Measurements from ENCODE around the gene MMP11.

GRCh38 chr22:23806837-23807236, 34.2 kb downstream of the MMP11 start:
- TF ChIP-seq CTCF (IDR thresholded peaks at IDR 0.05; ENCODE audit: insufficient read depth, low read length) (no peak), POLR2AphosphoS5 (IDR thresholded peaks at IDR 0.05; ENCODE audit: low read depth) (no peak), REST (IDR thresholded peaks at IDR 0.05; ENCODE audit: insufficient replicate concordance, low read depth) (no peak)

Measured in HL-60 (cell line).